Neural progenitor cell (in vitro differentiated cells): ENCODE data around the gene LMX1B. TPM values are rescaled to one million over a fixed set of nuclear protein-coding genes. Genes with fewer than 3 reads are reported as not detected.

ENCODE experiments used
- DNase-seq: peaks from one replicate; pipeline ENCODE4 v3.0.0-alpha.2; 2016; ENCODE audit warnings: low spot score
- H2AFZ ChIP-seq: fragments of 200-600 bp; sonication (generic); replicated peaks from 2 replicates; pipeline ENCODE4 v1.6.1; 2016; ENCODE audit warnings: antibody characterized with exemption
- H3F3A ChIP-seq: fragments of 200-600 bp; sonication (generic); 2 replicates; pipeline ENCODE4 v1.6.1; 2016; ENCODE audit warnings: antibody characterized with exemption, low read depth
- H3K27ac ChIP-seq: fragments of 200-600 bp; sonication (generic); 2 replicates; pipeline ENCODE4 v1.5.1; 2016; ENCODE audit warnings: mild to moderate bottlenecking
- H3K27me3 ChIP-seq: fragments of 200-600 bp; sonication (generic); 2 replicates; pipeline ENCODE4 v1.6.1; 2016; ENCODE audit warnings: mild to moderate bottlenecking, moderate library complexity
- H3K36me3 ChIP-seq: fragments of 200-600 bp; sonication (generic); 2 replicates; pipeline ENCODE4 v1.5.1; 2016
- H3K4me1 ChIP-seq: fragments of 200-600 bp; sonication (generic); 2 replicates; pipeline ENCODE4 v1.6.1; 2016; ENCODE audit warnings: mixed run types
- H3K4me2 ChIP-seq: fragments of 200-600 bp; sonication (generic); 2 replicates; pipeline ENCODE4 v1.6.1; 2016
- H3K4me3 ChIP-seq: fragments of 200-600 bp; sonication (generic); 2 replicates; pipeline ENCODE4 v1.5.1; 2016
- H3K79me2 ChIP-seq: fragments of 200-600 bp; sonication (generic); 2 replicates; pipeline ENCODE4 v1.6.1; 2016; ENCODE audit warnings: low read depth
- H3K9ac ChIP-seq: fragments of 200-600 bp; sonication (generic); 2 replicates; pipeline ENCODE4 v1.6.1; 2016
- H3K9me3 ChIP-seq: fragments of 200-600 bp; sonication (generic); 2 replicates; pipeline ENCODE4 v1.5.1; 2016; ENCODE audit warnings: low read depth
- H4K20me1 ChIP-seq: fragments of 200-600 bp; sonication (generic); 2 replicates; pipeline ENCODE4 v1.6.1; 2016; ENCODE audit warnings: low read depth
- H3K27ac Mint-ChIP-seq: 3 replicates; pipeline ENCODE4 v1.8.0; 2021; ENCODE audit warnings: mixed read lengths
- H3K27me3 Mint-ChIP-seq: 2 replicates; pipeline ENCODE4 v1.8.0; 2022; ENCODE audit warnings: low read depth, mild to moderate bottlenecking, inconsistent platforms, moderate library complexity, mixed read lengths; ENCODE audit not compliant: insufficient read depth
- H3K36me3 Mint-ChIP-seq: 3 replicates; pipeline ENCODE4 v1.8.0; 2021; ENCODE audit warnings: mixed read lengths
- H3K4me1 Mint-ChIP-seq: 3 replicates; pipeline ENCODE4 v1.8.0; 2021; ENCODE audit warnings: mixed read lengths
- H3K4me3 Mint-ChIP-seq: 3 replicates; pipeline ENCODE4 v1.8.0; 2021; ENCODE audit warnings: mild to moderate bottlenecking, moderate library complexity, mixed read lengths
- H3K9me3 Mint-ChIP-seq: 3 replicates; pipeline ENCODE4 v1.8.0; 2020; ENCODE audit warnings: mixed read lengths
- CTCF ChIP-seq: fragments of 200-600 bp; sonication (generic); IDR thresholded peaks from 2 replicates; pipeline ENCODE4 v1.5.1; 2017; ENCODE audit warnings: antibody characterized with exemption, mild to moderate bottlenecking
- EZH2 ChIP-seq: fragments of 200-600 bp; sonication (generic); IDR thresholded peaks from 2 replicates; pipeline ENCODE4 v1.6.1; 2017; ENCODE audit warnings: antibody characterized with exemption, mild to moderate bottlenecking, moderate library complexity
- EZH2phosphoT487 ChIP-seq: fragments of 200-600 bp; sonication (generic); IDR thresholded peaks from 2 replicates; pipeline ENCODE4 v1.6.1; 2017; ENCODE audit warnings: antibody characterized with exemption
- total RNA-seq: library from RNA; depleted of rRNA; stranded (reverse); fragments of >200 nt; gene quantifications from 2 replicates; pipeline ENCODE4 v1.2.3, GENCODE V29; 2015; ENCODE audit warnings: low replicate concordance

LMX1B gene
- total RNA-seq, 1 donor from 2014 or later, result 0.19 TPM

- DNase-seq, result peak; percentile 80
- H3K9me3 ChIP-seq, result no peaks in the 10 kb centered on the region
- Mint-ChIP-seq H3K9me3 (no peaks in the 10 kb centered on the region), H3K27me3 (peaks cover 38% of the 10 kb centered on the region), H3K36me3 (no peaks in the 10 kb centered on the region), H3K27ac (no peak overlapping the region), H3K4me3 (peak overlapping the region; percentile 58), H3K4me1 (peaks cover 55% of the 10 kb centered on the region)
- peak overlapping the region; percentile 28 for H3K4me2 ChIP-seq
- no peak overlapping the region for H3K4me3 ChIP-seq
- peaks cover 67% of the 10 kb centered on the region for H3F3A ChIP-seq
- H4K20me1 ChIP-seq, result peaks cover 76% of the 10 kb centered on the region
- H2AFZ ChIP-seq, result no peak overlapping the region
- peaks cover 100% of the 10 kb centered on the region for H3K27me3 ChIP-seq
- peaks cover 52% of the 10 kb centered on the region for H3K4me1 ChIP-seq
- H3K36me3 ChIP-seq, result no peaks in the 10 kb centered on the region
- H3K79me2 ChIP-seq, result no peaks in the 10 kb centered on the region
- no peak overlapping the region for H3K27ac ChIP-seq
- no peak overlapping the region for H3K9ac ChIP-seq
- TF ChIP-seq CTCF (no peak), EZH2phosphoT487 (no peak), EZH2 (no peak)
These were observed 60.1 kb downstream of the LMX1B start for GRCh38 chr9:126673689-126674364.

- Mint-ChIP-seq H3K36me3 (peaks cover under 1% of the 10 kb centered on the region), H3K4me3 (peak overlapping the region; percentile 46), H3K9me3 (no peaks in the 10 kb centered on the region), H3K4me1 (peaks cover 57% of the 10 kb centered on the region), H3K27ac (no peak overlapping the region), H3K27me3 (peaks cover 39% of the 10 kb centered on the region)
- peaks cover 100% of the 10 kb centered on the region for H3K27me3 ChIP-seq
- H3K9ac ChIP-seq, result no peak overlapping the region
- no peaks in the 10 kb centered on the region for H3K79me2 ChIP-seq
- H3K4me1 ChIP-seq, result peaks cover 52% of the 10 kb centered on the region
- peaks cover 82% of the 10 kb centered on the region for H4K20me1 ChIP-seq
- peak; percentile 30 for DNase-seq
- H3K4me2 ChIP-seq, result peak overlapping the region; percentile 28
- TF ChIP-seq CTCF (no peak), EZH2 (peak; percentile 52), EZH2phosphoT487 (peak; percentile 58)
- H3K36me3 ChIP-seq, result no peaks in the 10 kb centered on the region
- no peak overlapping the region for H3K27ac ChIP-seq
- no peak overlapping the region for H3K4me3 ChIP-seq
- no peaks in the 10 kb centered on the region for H3K9me3 ChIP-seq
- peaks cover 67% of the 10 kb centered on the region for H3F3A ChIP-seq
- H2AFZ ChIP-seq, result no peak overlapping the region
These were observed 60.8 kb downstream of the LMX1B start for GRCh38 chr9:126674365-126675146.

DNA sequence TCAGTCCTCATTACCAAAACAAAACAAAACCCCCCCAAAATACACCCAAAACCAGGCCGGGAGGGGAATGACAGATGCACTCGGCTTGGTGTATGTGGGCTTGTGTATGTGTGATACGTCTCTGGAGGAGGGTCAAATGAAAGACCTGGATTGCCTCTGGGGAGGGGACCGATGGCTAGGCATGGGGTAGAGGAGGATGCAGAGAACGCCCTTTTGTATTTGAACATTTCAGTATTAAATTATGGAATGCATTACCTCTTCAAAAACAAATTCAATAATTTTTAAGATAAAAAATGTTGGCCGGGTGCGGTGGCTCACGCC lies 61.4 kb downstream of the LMX1B start:
- no peak overlapping the region for H3K9ac ChIP-seq
- H3K4me1 Mint-ChIP-seq, result peaks cover 59% of the 10 kb centered on the region
- H3K9me3 Mint-ChIP-seq, result no peaks in the 10 kb centered on the region
- H3K4me3 ChIP-seq, result no peak overlapping the region
- peak; percentile 19 for TF ChIP-seq EZH2phosphoT487
- peak; percentile 27 for TF ChIP-seq EZH2
- no peak for TF ChIP-seq CTCF
- peaks cover 87% of the 10 kb centered on the region for H4K20me1 ChIP-seq
- H3K27ac Mint-ChIP-seq, result no peak overlapping the region
- H3F3A ChIP-seq, result peaks cover 67% of the 10 kb centered on the region
- H3K27ac ChIP-seq, result no peak overlapping the region
- no peaks in the 10 kb centered on the region for H3K79me2 ChIP-seq
- H3K36me3 ChIP-seq, result no peaks in the 10 kb centered on the region
- peaks cover 39% of the 10 kb centered on the region for H3K27me3 Mint-ChIP-seq
- peak overlapping the region; percentile 28 for H3K4me2 ChIP-seq
- H3K4me3 Mint-ChIP-seq, result peak overlapping the region; percentile 46
- no peaks in the 10 kb centered on the region for H3K9me3 ChIP-seq
- H3K4me1 ChIP-seq, result peaks cover 52% of the 10 kb centered on the region
- peaks cover 1% of the 10 kb centered on the region for H3K36me3 Mint-ChIP-seq
- DNase-seq, result peak; percentile 20
- H3K27me3 ChIP-seq, result peaks cover 100% of the 10 kb centered on the region
- H2AFZ ChIP-seq, result no peak overlapping the region
